ENCODE results near the gene NAGK.
"Not testable (repeated sequence)": the region's sequence is repeated elsewhere in the genome, so short reads cannot be mapped to it uniquely, and the experiment has no call there.

The NAGK gene

DNA sequence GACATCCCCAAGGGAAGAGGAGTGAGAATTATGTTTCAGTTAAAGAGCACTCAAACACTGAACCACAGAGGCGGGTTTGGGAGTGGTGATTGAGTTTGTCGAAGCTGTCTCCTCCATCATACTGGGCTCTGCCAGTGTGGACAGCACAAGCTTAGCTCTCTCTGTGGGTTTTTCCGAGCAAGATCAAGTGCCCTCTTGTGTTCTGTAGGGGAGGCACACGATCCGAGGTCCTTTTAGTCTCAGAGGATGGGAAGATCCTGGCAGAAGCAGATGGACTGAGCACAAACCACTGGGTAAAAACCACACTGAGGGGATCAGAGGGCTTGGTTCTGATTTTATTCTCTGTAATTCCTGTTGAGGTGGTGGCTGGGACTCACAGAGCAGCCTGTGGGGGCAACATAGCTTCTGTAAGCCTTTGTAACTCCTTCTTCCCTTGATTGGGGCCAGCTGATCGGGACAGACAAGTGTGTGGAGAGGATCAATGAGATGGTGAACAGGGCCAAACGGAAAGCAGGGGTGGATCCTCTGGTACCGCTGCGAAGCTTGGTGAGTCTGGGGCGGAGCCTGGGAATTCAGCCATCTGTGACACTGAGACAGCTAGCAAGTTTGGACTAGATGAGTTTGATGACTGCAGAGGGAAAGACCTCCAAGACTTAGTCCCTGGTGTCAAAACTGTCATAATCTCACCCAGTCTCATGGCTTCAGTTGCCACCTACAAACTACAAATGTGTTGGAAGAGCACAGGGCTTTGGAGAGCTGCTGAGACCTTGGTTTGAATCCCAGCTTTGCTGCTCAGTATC lies 2.0 kb downstream of the NAGK start:
- DNase-seq, result no peak

DNA sequence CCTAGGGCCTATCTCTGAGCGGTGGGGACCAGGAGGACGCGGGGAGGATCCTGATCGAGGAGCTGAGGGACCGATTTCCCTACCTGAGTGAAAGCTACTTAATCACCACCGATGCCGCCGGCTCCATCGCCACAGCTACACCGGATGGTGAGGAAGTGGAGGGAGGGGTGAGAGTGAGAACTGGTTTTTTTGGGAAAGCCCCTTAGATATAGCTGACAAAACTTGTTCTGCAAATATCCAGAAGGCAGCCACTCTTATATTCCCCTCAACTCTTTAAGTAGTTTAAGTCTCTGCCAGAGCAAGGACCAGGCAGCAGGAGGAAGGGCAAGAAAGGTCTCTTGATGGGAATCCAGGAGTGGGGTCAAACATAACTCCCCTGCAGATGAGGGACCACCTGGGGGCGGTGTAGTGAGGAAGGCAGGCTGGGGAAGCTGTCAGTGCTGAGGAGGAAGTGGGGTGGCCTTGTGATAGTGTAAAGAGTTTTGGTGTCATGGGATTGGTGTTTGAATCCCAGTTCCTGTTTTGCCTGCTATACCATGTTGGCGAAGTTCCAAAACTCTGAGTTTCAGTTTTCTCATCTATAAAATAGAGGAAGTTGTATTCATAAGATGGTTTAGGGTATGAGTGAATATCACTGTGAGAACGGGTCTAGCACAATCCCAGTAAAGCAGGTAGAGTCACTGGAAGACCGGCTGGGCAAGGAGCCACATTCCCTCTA lies 3.4 kb downstream of the NAGK start:
- peak; percentile 46 to 51 for DNase-seq

DNA sequence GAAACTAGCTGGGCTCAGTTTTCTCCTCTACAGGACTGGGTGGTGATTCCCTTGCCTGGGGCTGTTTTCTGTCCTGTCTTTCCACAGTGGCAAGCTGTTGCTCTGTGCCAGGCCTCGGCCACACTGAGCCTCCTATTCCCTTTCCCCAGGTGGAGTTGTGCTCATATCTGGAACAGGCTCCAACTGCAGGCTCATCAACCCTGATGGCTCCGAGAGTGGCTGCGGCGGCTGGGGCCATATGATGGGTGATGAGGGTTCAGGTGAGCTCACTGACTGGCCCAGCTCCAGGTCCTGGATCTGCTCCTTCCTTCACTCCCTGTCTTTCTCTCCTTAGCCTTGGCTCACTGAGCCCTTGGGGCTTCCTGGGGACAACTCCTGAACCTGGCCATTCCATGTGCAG lies 4.0 kb downstream of the NAGK start:
- no peak for DNase-seq

DNA sequence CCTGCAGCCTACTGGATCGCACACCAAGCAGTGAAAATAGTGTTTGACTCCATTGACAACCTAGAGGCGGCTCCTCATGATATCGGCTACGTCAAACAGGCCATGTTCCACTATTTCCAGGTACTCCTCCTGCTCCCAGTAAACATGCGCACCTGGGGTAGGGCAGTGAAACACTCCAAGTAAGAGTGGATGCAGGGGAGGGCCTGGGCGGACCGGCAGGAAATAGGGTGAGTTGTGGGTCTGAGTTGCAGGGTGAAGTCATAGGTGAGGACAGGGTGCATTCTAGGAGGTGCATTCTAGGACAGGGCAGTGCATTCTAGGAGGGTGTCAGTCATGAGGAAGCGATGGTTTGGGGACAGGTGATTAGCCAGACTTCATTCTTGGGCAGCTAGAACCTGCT lies 5.0 kb downstream of the NAGK start:
- DNase-seq, result no peak

DNA sequence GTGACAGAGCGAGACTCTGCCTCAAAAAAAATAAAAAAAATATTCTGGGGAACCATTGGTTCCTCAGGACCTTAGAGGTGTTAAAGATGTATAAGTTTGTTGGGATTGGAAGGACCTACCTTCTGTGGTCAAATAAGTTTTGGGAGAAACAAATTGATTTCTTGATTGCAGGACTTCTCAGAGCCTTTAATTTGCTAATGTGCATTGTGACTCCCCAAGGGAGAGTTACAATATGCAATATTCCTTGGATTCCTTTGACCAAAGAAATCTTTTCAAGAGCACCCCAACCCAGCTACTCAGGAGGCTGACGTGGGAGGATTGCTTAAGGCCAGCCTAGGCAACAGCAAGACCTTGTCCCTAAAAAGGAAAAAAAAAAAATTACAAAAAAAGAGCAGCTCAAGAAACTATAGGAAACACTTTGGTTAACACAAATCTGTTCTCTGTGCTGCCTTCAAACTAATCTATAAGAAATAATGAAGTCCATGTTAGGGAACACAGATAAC lies 6.5 kb downstream of the NAGK start:
- no peak for DNase-seq

DNA sequence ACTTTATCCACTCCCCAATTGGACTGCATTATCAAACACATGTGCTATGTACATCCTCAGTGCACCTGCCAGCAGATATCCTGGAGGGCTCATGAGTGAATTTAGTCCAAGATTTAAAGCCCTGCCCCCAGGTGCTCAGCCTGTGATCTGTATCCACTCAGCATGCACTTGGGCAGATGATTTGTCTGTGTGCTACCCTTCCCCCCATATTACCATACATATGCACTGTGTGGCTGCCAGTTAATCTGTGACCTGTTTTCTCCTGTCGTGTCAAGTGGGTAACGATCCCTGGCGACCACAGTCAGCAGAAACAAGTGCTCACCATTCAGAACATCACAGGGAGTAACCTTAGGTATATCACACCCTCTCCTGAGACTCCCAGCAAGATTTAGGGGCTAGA lies 10.2 kb downstream of the NAGK start:
- DNase-seq, result no peak

DNA sequence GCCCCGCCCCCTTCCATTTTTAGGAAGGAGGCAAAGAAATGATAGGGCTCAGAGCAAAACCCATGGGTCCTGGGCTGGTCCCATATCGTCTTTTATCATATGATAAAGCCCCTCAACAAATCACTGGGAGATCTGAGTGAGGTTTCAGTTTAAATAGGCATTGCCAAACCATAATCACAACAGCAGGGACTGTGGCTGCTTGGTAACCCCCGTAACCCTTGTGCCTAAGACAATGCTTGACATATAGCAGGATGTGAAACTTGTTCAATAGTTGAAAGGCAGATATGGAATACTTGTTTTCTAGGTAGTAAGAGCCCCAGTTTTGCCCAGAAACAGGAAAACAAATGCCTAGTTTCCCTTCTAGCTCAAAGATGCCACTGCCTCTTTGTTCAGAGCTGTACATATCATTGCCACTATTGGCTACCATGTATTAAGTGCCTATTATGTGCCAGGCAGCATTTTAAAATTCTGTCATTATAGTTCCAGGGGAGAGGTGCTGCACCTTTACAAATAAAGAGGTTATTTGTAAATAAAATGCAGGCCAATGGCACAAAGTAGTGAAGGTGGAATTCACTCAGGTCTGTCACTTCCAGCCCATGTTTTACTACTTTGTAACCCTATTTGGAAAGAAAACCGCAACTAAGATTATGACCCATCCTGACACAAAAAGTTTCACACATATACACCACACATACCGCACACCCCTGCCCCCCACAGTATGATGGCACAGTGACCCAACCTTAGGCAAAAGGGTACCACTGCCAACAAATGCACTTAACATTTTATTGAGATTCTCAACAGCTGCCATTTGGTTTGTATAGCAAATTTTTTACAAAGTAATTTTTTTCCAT lies 14.2 kb downstream of the NAGK start:
- peak in 1 of 2 experiments; percentile 15 for DNase-seq

DNA sequence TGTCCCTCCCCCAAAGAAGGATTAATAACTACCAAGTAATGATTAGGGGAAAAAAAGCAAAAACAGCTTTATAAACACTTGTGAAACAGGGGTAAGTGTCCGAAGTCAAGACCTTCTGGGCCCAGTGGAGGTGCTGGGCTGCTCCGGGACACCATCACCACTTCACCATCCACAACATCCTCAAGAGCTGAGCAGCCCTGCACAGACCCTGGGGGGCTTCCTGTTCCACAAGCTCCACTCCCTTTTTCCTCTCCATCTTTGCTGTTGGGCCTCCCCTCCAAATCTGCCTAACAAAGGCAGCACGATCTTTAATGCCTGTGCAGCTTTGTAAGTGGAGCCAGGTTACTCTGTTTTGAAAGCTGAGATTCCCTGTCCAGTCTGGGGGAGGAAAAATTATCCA lies 14.8 kb downstream of the NAGK start:
- DNase-seq, result not testable (repeated sequence)

DNA sequence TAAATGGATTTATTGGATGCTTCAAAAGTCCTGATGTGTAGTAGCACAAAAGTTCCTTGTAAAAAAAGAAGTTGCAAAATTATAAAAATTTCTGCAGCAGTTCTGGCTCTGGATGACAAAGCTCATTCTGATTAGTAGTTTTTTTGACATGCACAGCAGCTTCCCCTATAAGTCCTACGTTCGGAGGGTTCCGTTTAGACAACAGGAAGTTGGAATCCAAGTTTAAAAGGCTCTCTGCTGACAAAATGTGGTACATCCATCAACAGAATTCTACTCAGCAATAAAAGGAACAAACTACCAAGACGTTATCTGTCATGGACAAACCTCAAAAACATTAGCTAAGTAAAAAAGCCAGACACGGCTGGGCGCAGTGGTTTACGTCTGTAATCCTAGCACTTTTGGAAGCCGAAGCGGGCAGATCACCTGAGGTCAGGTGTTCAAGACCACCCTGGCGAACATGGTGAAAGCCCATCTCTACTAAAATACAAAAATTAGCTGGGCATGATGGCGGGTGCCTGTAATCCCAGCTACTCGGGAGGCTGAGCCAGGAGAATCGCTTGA lies 15.4 kb downstream of the NAGK start:
- not testable (repeated sequence) for DNase-seq

DNA sequence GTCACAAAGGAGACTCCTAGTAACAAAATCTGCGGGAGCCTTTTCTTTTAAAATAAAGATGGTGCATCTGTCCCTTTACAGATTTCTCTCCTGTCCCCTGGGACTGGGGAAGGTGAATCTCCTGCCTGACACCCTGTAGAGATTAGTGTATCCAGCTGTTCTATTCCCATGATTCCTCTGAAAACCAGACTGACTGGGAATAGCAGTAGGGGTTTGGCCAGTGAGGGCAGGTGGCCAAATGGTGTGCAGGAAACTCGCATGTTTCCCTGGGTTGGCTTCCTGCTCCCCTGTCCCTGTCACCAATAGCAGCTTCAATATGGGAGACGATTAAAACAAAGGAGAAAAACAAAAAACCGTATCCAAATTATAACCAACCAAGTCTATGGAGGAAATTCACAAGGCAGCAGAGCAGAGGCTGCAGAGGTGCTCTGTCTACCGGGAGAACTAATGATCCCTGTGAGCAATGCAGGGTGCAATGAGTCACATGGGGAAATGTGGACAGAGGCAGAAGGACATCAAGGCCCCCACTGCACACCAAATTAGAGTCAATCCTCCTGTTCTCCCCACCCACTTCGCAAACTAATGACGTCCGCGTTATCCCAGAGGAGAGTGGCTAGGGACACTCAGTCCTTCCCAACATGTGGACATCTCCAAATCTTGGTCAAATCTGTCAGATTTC lies 17.0 kb downstream of the NAGK start:
- not testable (repeated sequence) for DNase-seq

DNA sequence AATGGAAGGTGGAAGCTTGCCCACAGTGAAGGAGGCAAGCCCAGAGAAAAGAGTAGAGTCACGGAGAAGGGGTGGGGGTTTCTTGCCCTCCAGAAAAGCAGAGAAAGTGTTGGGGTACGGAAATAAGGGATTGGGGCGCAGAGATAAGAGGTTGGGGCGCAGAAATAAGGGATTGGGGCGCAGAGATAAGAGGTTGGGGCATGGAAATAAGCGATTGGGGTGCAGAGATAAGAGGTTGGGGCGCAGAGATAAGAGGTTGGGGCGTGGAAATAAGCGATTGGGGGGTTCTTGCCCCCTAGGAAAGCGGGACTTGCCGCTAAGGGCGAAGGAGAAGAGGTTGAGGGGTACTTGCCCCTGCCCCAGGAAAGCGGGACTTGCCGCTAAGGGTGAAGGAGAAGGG lies 21.0 kb downstream of the NAGK start:
- DNase-seq, result not testable (repeated sequence)

DNA sequence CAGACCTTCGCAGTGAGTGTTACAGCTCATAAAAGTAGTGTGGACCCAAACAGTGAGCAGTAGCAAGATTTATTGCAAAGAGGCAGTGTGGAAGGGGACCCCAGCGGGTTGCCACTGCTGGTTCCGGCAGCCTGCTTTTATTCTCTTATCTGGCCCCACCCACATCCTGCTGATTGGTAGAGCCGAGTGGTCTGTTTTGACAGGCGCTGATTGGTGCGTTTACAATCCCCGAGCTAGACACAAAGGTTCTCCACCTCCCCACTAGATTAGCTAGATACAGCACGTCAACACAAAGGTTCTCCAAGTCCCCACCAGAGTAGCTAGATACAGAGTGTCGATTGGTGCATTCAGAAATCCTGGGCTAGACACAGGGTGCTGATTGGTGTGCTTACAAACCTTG lies 23.4 kb downstream of the NAGK start:
- not testable (repeated sequence) for DNase-seq

DNA sequence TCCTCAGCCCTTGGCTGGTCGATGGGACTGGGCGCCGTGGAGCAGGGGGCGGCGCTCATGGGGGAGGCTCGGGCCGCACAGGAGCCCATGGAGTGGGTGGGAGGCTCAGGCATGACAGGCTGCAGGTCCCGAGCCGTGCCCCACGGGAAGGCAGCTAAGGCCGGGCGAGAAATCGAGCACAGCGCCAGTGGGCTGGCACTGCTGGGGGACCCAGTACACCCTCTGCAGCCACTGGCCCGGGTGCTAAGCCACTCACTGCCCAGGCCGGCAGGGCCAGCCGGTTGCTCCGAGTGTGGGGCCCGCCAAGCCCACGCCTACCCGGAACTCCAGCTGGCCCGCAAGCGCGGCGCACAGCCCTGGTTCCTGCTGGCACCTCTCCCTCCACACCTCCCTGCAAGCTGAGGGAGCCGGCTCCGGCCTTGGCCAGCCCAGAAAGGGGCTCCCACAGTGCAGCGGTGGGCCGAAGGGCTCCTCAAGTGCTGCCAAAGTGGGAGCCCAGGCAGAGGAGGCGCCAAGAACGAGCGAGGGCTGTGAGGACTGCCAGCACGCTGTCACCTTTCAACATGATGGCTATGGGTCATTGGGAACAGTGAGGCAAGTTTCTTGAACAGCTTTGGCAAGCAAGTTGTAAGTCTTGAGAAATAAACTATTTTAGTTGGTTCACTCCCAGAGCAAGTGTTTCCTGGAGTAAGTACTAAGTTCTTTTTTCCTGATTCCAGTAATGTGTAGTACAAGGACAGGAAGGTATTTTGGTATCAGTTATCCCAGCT lies 24.2 kb downstream of the NAGK start:
- DNase-seq, result not testable (repeated sequence)

DNA sequence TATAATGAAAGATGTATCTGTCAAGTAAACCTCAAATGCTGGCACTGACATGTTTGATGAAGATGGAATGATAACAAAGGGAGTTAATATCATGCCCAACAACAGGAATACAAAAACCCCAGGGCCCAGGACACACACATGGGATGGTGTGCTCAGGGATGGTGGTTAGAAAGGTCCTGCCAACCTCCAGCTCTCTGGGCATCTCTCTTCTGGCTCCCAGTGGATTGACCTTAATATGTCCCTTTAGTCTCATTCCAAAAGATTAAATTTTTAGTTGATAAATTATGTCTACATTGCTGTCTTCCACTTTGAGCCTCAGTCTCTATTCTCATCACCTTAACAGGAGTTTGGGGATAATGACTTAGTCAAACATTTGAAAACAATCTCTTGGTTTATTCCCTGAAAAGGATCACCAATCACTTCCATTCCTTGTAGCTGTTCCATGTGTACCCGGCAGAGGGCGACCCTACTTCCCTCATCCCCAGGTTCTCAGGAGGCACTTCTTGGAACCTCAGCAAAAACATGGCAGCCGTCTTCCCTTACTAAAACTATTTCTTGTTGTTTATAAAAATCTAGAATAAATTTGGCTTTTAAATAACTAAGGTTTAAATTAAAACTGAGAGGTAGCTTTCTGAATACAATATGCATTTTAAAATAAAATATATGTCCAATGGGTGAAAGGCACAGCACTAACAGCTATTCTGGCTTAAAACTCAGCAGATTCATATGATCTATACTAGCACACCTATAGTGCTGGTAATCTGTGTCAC lies 31.9 kb downstream of the NAGK start:
- peak; percentile 21 to 26 for DNase-seq

DNA sequence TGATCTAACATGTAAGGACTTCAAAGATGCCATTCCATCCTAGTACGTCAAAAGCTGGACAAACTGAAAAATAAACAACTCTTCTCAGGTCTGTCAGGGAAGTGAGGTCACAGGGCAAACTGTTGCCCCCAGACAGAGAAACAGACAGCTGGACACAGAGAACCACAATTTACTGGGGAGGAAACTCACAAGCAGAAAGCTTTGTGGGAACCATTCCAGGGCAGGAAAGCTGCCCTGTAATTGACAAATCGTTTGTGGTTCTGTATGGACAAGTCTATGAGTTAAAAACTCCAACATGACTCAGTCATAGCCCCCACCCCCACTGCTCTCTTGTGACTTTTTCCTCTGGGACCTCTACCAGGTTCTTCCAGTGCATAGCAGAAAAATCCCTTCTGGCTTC lies 33.2 kb downstream of the NAGK start:
- DNase-seq, result no peak

DNA sequence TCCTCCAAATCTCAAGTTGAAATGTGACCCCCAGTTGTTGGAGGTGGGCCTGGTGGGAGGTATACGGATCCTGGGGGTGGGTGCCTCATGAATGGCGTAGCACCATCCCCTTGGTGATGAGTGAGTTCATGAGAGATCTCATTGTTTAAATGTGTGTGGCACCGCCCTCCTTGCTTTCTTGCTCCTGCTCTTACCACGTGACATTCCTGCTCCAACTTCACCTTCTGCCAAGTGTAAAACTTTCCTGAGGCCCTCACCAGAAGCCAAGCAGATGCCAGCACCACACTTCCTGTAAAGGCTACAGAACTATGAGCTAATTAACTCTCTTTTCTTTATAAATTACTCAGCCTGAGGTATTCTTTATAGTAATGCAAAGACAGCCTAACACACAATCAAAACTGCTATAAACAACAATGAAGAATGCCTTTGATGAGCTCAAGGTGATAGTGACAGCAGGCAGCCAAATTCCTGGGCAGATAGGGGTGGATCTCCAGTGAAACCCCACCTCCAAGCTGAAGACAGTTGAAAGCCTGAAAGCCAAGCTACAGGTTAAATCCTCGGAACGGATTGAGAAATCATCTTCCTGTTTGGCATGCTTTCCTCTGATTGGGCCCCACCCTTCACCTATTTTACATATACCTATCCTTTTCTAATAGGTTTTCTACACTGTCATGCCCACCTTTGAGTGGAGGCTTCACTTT lies 34.7 kb downstream of the NAGK start:
- no peak for DNase-seq

DNA sequence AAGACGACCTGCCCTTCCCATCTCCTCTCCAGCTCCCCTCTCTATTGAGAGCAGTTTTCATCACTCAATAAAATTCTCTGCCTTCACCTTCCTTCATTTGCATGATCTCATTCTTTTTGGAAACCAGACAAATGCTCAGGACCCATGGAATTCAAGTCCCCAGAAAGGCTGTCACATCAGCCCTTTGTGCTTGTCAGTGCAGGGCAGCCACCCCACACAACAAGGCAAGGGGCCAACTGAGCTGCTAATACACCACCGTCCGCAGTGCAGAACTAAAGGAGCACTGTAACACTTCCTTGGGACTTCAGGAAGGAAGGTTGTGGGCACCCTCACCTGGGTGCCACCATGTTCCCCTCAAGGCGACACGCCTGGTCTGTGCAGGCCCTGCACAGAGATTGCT lies 35.4 kb downstream of the NAGK start:
- DNase-seq, result no peak

DNA sequence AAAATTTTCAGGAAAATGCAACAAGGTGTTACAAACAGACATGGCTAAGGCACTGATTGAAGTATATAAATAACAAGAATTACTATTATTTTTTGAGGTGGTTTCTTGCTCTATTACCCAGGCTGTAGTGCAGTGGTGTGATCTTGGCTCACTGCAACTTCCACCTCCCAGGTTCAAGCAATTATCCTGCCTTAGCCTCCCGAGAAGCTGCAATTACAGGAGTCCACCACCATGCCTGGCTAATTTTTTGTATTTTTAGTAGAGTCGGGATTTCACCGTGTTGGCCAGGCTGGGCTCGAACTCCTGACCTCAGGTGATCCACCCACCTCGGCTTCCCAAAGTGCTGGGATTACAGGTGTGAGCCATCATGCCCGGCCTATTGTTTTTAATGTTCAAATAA lies 38.0 kb downstream of the NAGK start:
- DNase-seq, result not testable (repeated sequence)

DNA sequence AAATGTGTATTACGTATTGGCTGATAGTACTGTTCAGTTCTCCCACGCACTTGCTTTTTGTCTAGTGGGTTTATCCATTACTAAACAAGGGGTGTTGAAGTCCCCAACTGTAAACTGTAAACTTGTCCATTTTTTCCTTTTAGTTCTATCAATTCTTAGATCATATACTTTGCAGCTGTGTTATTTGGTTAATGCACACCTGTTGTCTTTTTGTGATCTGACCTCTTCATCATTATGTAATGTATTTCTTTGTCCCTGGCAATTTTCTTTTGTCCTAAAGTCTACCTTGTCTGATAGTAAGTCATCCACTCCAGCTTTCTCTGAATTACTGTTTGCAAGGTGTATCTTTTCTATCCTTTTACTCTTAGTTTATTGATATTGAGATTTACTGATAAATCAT lies 39.6 kb downstream of the NAGK start:
- no peak for DNase-seq

DNA sequence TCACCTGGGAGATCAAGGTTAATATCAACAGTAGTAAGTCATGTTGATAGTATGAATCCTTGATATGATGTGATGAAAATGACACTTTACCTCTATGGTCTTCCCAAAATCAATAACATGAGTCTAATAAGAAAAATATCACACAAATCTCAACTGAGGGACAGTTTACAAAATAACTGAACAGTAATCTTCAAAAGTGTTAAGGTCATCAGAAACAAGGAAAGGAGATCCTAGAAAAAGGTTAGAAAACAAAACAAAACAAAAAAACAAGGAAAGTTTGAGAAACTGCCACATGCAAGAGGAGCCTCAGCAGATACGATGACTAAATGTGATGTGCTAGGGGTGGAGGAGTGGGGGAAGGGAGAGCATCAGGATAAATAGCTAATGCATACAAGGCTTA lies 45.4 kb downstream of the NAGK start:
- DNase-seq, result no peak
